Measurements from ENCODE around the gene RMND1.

RMND1 gene

GRCh38 chr6:151408858-151409257 is 43.1 kb downstream of the RMND1 start:
- TF ChIP-seq CTCF (IDR thresholded peaks at IDR 0.05; ENCODE audit: low read depth, low read length), result no peak
- TF ChIP-seq EZH2phosphoT487 (IDR thresholded peaks at IDR 0.05; ENCODE audit: low read depth), result no peak
- Histone ChIP-seq H3K4me2 (ENCODE audit: low read length) (peak overlapping the region; percentile 95), H3K27ac (ENCODE audit: low read length) (peak overlapping the region; percentile 95), H3K79me2 (ENCODE audit: low read length) (peaks cover 9% of the 10 kb centered on the region), H4K20me1 (ENCODE audit: insufficient read depth, low read length) (no peaks in the 10 kb centered on the region), H3K4me3 (ENCODE audit: low read length) (peak overlapping the region; percentile 70), H3K9me3 (ENCODE audit: insufficient read depth, low read length) (no peaks in the 10 kb centered on the region), H3K4me1 (ENCODE audit: low read length) (peaks cover 32% of the 10 kb centered on the region), H2AFZ (ENCODE audit: low read depth, low read length) (no peak overlapping the region), H3K9ac (ENCODE audit: low read length) (peak overlapping the region; percentile 55), H3K27me3 (ENCODE audit: low read depth, low read length) (no peaks in the 10 kb centered on the region), H3K36me3 (replicated peaks; ENCODE audit: low read depth, low read length) (peaks cover 37% of the 10 kb centered on the region)

DNA sequence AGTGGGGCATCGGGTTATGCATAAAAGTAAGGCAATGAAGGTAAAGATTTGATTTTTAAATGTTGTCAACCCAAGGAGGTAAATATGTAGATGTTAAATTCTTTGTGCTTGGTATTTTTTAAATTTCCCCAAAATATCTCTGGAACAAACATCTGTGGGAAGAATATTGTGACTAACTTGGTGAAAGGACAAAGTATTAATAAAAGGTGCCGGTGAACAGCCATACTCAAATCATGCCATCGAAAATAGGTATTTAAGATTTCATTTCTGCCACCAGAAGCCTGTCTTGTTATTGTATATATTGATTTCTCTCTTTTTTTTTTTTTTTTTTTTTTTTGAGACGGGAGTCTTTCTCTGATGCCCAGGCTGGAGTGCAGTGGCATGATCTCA is 48.0 kb downstream of the RMND1 start:
- peaks cover 9% of the 10 kb centered on the region for H3K4me1 ChIP-seq (ENCODE audit: low read length)
- no peak overlapping the region for H3K9ac ChIP-seq (ENCODE audit: low read length)
- no peaks in the 10 kb centered on the region for H3K9me3 ChIP-seq (ENCODE audit: insufficient read depth, low read length)
- no peak overlapping the region for H3K4me3 ChIP-seq (ENCODE audit: low read length)
- H3K36me3 ChIP-seq (replicated peaks; ENCODE audit: low read depth, low read length), result peaks cover 20% of the 10 kb centered on the region
- H4K20me1 ChIP-seq (ENCODE audit: insufficient read depth, low read length), result peaks cover 12% of the 10 kb centered on the region
- H3K27ac ChIP-seq (ENCODE audit: low read length), result no peak overlapping the region
- H3K27me3 ChIP-seq (ENCODE audit: low read depth, low read length), result no peaks in the 10 kb centered on the region
- H3K79me2 ChIP-seq (ENCODE audit: low read length), result peaks cover 55% of the 10 kb centered on the region
- H3K4me2 ChIP-seq (ENCODE audit: low read length), result no peak overlapping the region
- TF ChIP-seq EZH2phosphoT487 (IDR thresholded peaks at IDR 0.05; ENCODE audit: low read depth) (no peak), CTCF (IDR thresholded peaks at IDR 0.05; ENCODE audit: low read depth, low read length) (no peak)
- no peak overlapping the region for H2AFZ ChIP-seq (ENCODE audit: low read depth, low read length)

- H3K9ac ChIP-seq (ENCODE audit: low read length), result no peak overlapping the region
- H3K9me3 ChIP-seq (ENCODE audit: insufficient read depth, low read length), result no peaks in the 10 kb centered on the region
- H3K79me2 ChIP-seq (ENCODE audit: low read length), result peaks cover 68% of the 10 kb centered on the region
- H3K4me2 ChIP-seq (ENCODE audit: low read length), result no peak overlapping the region
- peaks cover 16% of the 10 kb centered on the region for H3K36me3 ChIP-seq (replicated peaks; ENCODE audit: low read depth, low read length)
- H3K4me1 ChIP-seq (ENCODE audit: low read length), result 0 out of 2 replicates have a peak, but pooled peaks cover 3% of the 10 kb centered on the region
- H3K4me3 ChIP-seq (ENCODE audit: low read length), result no peak overlapping the region
- peaks cover 25% of the 10 kb centered on the region for H4K20me1 ChIP-seq (ENCODE audit: insufficient read depth, low read length)
- H2AFZ ChIP-seq (ENCODE audit: low read depth, low read length), result no peak overlapping the region
- H3K27me3 ChIP-seq (ENCODE audit: low read depth, low read length), result no peaks in the 10 kb centered on the region
- TF ChIP-seq EZH2phosphoT487 (IDR thresholded peaks at IDR 0.05; ENCODE audit: low read depth) (no peak), CTCF (IDR thresholded peaks at IDR 0.05; ENCODE audit: low read depth, low read length) (no peak)
- H3K27ac ChIP-seq (ENCODE audit: low read length), result no peak overlapping the region
These were observed 49.7 kb downstream of the RMND1 start for GRCh38 chr6:151402228-151402627.

GRCh38 chr6:151400473-151400872 is 51.5 kb downstream of the RMND1 start:
- no peak overlapping the region for H3K4me2 ChIP-seq (ENCODE audit: low read length)

More at GRCh38 chr6:151400473-151400872, 51.5 kb downstream of the RMND1 start:
- Histone ChIP-seq H3K36me3 (replicated peaks; ENCODE audit: low read depth, low read length) (peaks cover 16% of the 10 kb centered on the region), H3K27ac (ENCODE audit: low read length) (no peak overlapping the region), H3K9me3 (ENCODE audit: insufficient read depth, low read length) (no peaks in the 10 kb centered on the region), H3K4me1 (ENCODE audit: low read length) (peaks cover 8% of the 10 kb centered on the region), H3K79me2 (ENCODE audit: low read length) (peaks cover 85% of the 10 kb centered on the region), H4K20me1 (ENCODE audit: insufficient read depth, low read length) (peaks cover 37% of the 10 kb centered on the region), H3K27me3 (ENCODE audit: low read depth, low read length) (no peaks in the 10 kb centered on the region), H2AFZ (ENCODE audit: low read depth, low read length) (no peak overlapping the region), H3K9ac (ENCODE audit: low read length) (no peak overlapping the region), H3K4me3 (ENCODE audit: low read length) (no peak overlapping the region)
- TF ChIP-seq EZH2phosphoT487 (IDR thresholded peaks at IDR 0.05; ENCODE audit: low read depth), result no peak
